ENCODE measurements around the gene MUTYH. TPM values are rescaled to one million over a fixed set of nuclear protein-coding genes. Genes with fewer than 3 reads are reported as not detected.

MUTYH gene
- polyA plus RNA-seq, 1 donor from 2014 or later: 59.8 TPM

DNA sequence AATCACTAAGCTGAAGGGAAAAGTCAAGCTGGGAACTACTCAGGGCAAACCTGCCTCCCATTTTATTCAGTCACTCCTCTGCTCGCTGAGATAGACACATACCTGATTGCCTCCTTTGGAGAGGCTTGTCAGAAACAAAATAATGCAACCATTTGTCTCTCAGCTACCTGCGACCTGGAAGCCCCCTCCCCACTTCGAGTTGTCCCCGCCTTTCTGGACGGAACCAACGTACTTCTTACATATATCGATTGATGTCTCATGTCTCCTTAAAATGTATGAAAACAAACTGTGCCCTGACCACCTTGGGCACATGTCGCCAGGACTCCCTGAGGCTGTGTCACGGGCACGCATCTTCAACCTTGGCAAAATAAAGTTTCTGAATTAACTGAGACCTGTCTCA, 35.0 kb downstream of the MUTYH start:
- H2AFZ ChIP-seq (ENCODE audit: low read depth, low read length): no peak overlapping the region
- no peak overlapping the region for H3K4me2 ChIP-seq (ENCODE audit: low read length)
- H3K9me3 ChIP-seq (ENCODE audit: low read length): no peaks in the 10 kb centered on the region
- no peaks in the 10 kb centered on the region for H3K9me2 ChIP-seq (ENCODE audit: insufficient read depth, low read length)
- H3K36me3 ChIP-seq (ENCODE audit: insufficient read depth, low read length): no peaks in the 10 kb centered on the region
- H3K4me3 ChIP-seq (ENCODE audit: low read length): no peak overlapping the region
- no peak overlapping the region for H3K27ac ChIP-seq (ENCODE audit: low read length)
- no peak for TF ChIP-seq POLR2AphosphoS5 (IDR thresholded peaks at IDR 0.05)
- no peak for TF ChIP-seq TAF1 (IDR thresholded peaks at IDR 0.05; ENCODE audit: low read depth)
- TF ChIP-seq RAD21 (conservative IDR thresholded peaks at IDR 0.05): no peak
- no peak for TF ChIP-seq EZH2 (IDR thresholded peaks at IDR 0.05; ENCODE audit: borderline replicate concordance, insufficient read depth, low read length, poor library complexity, severe bottlenecking)
- TF ChIP-seq EP300 (conservative IDR thresholded peaks at IDR 0.05; ENCODE audit: poor library complexity, severe bottlenecking): no peak
- no peak for TF ChIP-seq MXI1 (conservative IDR thresholded peaks at IDR 0.05; ENCODE audit: poor library complexity, severe bottlenecking)
- TF ChIP-seq, protein P1, sequence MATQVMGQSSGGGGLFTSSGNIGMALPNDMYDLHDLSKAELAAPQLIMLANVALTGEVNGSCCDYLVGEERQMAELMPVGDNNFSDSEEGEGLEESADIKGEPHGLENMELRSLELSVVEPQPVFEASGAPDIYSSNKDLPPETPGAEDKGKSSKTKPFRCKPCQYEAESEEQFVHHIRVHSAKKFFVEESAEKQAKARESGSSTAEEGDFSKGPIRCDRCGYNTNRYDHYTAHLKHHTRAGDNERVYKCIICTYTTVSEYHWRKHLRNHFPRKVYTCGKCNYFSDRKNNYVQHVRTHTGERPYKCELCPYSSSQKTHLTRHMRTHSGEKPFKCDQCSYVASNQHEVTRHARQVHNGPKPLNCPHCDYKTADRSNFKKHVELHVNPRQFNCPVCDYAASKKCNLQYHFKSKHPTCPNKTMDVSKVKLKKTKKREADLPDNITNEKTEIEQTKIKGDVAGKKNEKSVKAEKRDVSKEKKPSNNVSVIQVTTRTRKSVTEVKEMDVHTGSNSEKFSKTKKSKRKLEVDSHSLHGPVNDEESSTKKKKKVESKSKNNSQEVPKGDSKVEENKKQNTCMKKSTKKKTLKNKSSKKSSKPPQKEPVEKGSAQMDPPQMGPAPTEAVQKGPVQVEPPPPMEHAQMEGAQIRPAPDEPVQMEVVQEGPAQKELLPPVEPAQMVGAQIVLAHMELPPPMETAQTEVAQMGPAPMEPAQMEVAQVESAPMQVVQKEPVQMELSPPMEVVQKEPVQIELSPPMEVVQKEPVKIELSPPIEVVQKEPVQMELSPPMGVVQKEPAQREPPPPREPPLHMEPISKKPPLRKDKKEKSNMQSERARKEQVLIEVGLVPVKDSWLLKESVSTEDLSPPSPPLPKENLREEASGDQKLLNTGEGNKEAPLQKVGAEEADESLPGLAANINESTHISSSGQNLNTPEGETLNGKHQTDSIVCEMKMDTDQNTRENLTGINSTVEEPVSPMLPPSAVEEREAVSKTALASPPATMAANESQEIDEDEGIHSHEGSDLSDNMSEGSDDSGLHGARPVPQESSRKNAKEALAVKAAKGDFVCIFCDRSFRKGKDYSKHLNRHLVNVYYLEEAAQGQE (IDR thresholded peaks at IDR 0.05; ENCODE audit: borderline replicate concordance): no peak
- TF ChIP-seq SMC3 (conservative IDR thresholded peaks at IDR 0.05; ENCODE audit: poor library complexity): no peak
- H4K20me1 ChIP-seq (ENCODE audit: insufficient read depth): no peaks in the 10 kb centered on the region
- no peaks in the 10 kb centered on the region for H3K79me2 ChIP-seq (replicated peaks; ENCODE audit: insufficient read depth, low read length)
- H3K27me3 ChIP-seq (ENCODE audit: insufficient read depth, low read depth, low read length): no peaks in the 10 kb centered on the region
- H3F3A ChIP-seq (ENCODE audit: insufficient read depth, low read length, poor library complexity, severe bottlenecking): no peaks in the 10 kb centered on the region
- H3K9ac ChIP-seq (ENCODE audit: low read length): no peak overlapping the region

DNA sequence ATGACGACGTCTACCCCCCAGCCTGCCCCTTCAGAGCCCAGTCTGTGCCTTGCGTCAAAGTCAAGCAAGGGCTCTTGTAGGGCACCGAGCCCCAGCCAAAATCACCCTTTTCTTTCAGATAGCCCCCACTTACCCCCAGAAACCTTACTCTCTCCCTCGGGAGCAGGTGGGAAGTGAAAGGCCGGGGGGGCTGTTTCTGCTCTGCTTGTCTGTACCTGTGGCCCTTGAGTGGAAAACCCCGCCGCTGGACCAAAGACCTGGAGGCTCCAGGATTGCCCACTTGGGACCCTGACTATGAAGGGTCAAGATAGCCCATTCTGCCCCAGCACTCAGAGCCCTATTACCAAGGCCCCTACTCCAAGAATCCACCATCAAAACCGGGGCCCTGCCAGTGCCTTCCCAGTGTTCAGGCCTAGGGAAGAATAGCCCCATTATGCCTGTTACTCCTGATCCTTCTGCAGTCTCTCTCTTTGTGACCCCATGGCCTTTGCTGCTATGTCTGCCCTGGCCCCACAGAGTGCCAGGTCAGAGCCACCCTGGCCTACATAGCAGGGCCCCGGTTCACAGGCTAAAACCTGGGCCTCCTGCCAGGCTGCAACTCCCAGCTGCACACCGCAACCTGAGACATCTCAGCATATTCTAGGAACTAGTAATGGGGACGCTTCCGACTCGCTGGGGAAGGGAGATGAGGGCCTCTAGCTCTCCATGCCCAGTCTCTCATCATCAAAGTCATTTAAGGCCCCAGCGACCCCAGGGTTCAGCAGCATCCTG, 35.7 kb downstream of the MUTYH start:
- peak overlapping the region; percentile 51 for H3K4me2 ChIP-seq (ENCODE audit: low read length)
- peak overlapping the region; percentile 73 for H3K9ac ChIP-seq (ENCODE audit: low read length)
- H4K20me1 ChIP-seq (ENCODE audit: insufficient read depth): no peaks in the 10 kb centered on the region
- H3K9me2 ChIP-seq (ENCODE audit: insufficient read depth, low read length): no peaks in the 10 kb centered on the region
- H3F3A ChIP-seq (ENCODE audit: insufficient read depth, low read length, poor library complexity, severe bottlenecking): no peaks in the 10 kb centered on the region
- peak overlapping the region; percentile 93 for H3K4me3 ChIP-seq (ENCODE audit: low read length)
- H2AFZ ChIP-seq (ENCODE audit: low read depth, low read length): peak overlapping the region; percentile 85
- no peaks in the 10 kb centered on the region for H3K36me3 ChIP-seq (ENCODE audit: insufficient read depth, low read length)
- peak overlapping the region; percentile 51 for H3K27ac ChIP-seq (ENCODE audit: low read length)
- H3K9me3 ChIP-seq (ENCODE audit: low read length): no peaks in the 10 kb centered on the region
- TF ChIP-seq, protein P2, sequence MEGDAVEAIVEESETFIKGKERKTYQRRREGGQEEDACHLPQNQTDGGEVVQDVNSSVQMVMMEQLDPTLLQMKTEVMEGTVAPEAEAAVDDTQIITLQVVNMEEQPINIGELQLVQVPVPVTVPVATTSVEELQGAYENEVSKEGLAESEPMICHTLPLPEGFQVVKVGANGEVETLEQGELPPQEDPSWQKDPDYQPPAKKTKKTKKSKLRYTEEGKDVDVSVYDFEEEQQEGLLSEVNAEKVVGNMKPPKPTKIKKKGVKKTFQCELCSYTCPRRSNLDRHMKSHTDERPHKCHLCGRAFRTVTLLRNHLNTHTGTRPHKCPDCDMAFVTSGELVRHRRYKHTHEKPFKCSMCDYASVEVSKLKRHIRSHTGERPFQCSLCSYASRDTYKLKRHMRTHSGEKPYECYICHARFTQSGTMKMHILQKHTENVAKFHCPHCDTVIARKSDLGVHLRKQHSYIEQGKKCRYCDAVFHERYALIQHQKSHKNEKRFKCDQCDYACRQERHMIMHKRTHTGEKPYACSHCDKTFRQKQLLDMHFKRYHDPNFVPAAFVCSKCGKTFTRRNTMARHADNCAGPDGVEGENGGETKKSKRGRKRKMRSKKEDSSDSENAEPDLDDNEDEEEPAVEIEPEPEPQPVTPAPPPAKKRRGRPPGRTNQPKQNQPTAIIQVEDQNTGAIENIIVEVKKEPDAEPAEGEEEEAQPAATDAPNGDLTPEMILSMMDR (IDR thresholded peaks at IDR 0.05; ENCODE audit: poor library complexity, severe bottlenecking): peak; percentile 36
- no peak for TF ChIP-seq TAF1 (IDR thresholded peaks at IDR 0.05; ENCODE audit: low read depth)
- H3K79me2 ChIP-seq (replicated peaks; ENCODE audit: insufficient read depth, low read length): no peaks in the 10 kb centered on the region
- H3K27me3 ChIP-seq (ENCODE audit: insufficient read depth, low read depth, low read length): no peaks in the 10 kb centered on the region
